Non-pigmented ciliary epithelial cell (primary cell): ENCODE data around the gene DCAF6.

ENCODE experiments used
- DNase-seq: peaks from one replicate; pipeline ENCODE4 v3.0.0-alpha.2; 2010; ENCODE audit warnings: low read depth

Gene DCAF6

DNA sequence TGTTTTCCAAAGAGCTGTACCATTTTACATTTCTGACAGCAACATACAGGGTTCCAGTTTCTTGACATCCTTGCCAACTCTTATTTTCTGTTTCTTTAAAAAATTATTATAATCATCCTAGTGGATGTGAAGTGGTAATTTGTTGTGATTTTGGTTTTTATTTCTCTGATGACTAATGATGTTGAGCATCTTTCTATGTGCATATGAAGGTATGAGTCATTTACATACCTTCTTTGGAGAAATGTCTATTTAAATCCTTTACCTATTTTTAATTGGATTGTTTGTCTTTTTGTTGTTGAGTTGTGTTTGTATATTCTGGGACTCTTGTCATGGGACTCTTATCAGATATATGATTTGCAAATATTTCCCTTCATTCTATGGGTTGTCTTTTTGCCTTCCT lies 21.2 kb downstream of the DCAF6 start:
- no peak for DNase-seq

DNA sequence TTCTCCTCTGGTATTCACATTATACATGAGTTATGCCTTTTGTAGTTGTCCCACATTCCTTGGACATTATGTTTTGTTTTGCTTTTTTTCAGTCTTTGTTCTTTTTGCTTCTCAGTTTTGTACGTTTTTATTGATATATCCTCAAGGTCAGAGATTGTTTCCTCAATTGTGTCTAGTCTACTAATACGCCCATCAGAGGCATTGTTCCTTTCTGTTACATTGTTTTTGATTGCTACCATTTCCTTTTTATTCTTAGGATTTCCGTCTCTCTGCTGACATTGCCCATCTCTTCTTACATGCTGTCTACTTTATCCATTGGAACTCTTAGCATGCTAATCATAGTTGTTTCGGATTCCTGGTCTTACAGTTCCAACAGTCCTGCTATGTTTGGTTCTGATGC lies 28.2 kb downstream of the DCAF6 start:
- no peak for DNase-seq

DNA sequence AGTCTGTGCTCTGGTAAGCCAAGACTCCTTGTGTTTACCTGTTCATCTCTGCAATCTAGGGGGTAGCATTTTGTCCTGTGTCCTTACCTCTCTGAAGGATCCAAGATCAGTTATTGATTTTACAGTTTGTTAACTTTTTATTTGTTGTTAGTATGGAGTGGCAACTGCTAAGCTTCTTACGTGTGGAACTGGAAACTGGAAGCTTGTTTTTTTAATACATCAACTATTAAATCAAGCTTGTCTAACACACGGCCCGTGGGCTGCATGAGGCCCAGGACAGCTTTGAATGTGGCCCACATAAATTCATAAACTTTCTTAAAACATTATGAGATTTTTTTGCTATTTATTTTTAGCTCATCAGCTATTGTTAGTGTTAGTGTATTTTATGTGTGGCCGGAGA lies 29.6 kb downstream of the DCAF6 start:
- DNase-seq, result no peak

DNA sequence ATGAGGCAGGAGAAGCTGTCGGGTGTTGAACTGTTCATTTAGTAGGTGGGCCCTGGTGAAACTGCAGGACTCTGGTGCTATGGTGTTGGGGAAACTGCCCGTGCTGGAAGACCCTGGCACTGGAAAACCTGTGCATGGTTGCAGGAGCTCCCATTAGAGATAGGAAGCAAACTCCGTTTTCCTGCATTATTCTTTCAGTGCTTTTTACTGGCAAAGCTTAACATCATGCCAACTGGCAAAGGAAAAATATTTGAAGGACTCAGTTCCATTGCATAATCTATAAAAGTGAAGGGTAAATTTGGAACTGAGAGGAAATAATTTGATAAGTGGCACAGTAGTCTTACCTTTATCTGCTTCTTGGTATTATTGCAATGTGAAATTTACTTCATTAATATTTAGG lies 32.1 kb downstream of the DCAF6 start:
- DNase-seq, result no peak

DNA sequence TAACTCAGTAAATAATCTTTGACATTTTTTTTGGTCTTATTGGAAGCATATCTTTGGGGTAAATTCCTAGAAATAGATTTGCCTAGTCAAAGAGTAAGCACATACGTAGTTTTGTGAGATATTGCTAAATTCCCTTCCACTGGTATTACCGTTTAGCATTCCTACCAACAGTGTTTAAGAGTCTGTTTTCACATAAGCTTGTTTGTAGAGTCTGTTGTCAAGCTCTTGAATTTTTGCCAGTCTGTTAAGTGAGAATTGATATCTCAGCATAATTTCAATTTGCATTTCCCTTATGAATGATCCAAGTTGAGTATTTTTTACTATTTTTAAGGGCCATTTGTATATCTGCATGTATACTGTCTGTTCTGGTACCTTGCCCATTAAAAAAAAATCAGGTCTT lies 37.3 kb downstream of the DCAF6 start:
- no peak for DNase-seq

DNA sequence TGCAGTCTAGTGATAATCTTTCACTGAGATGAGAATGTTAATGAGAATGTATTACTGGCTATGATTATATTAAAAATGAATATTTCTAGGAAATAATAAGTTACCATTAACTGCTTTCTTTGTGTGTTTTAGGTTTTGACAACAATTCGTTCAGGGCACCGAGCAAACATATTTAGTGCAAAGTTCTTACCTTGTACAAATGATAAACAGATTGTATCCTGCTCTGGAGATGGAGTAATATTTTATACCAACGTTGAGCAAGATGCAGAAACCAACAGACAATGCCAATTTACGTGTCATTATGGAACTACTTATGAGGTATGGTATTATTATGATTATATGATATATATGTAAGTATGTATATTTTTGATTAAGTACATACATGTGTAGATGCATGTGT lies 38.2 kb downstream of the DCAF6 start:
- DNase-seq, result no peak

DNA sequence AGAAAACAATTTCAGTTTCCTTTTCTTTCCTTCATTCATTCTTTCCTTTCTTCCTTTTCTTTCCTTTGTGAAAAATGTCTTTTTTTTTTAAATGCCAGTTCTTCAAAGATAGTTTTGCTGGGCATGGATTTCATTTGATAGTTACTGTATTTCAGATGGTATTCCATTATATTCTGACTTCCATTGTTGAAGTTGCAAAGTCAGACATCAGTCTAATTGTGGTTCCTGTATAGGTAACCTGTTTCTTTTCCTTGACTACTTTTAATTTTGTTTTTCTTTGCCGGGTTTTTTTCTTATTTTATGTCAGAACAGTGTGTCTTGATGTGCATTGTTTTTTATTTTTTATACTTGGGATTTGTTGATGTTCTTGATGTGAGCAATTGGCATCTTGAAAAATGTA lies 40.8 kb downstream of the DCAF6 start:
- DNase-seq, result no peak

DNA sequence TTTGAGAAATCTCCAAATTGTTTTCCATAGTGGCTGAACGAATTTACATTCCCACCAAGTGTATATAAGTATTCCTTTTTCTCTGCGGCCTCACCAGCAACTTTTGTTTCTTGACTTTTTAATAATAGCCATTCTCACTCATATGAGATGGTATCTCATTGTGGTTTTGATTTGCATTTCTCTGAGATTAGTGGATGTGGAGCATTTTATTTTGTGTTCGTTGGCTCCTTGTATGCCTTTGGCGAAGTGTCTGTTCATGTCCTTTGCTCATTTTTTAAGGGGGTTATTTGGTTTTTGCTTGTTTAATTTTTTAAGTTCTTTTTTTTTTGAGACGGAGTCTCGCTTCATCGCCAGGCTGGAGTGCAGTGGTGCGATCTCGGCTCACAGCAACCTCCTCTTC lies 45.5 kb downstream of the DCAF6 start:
- no peak for DNase-seq

DNA sequence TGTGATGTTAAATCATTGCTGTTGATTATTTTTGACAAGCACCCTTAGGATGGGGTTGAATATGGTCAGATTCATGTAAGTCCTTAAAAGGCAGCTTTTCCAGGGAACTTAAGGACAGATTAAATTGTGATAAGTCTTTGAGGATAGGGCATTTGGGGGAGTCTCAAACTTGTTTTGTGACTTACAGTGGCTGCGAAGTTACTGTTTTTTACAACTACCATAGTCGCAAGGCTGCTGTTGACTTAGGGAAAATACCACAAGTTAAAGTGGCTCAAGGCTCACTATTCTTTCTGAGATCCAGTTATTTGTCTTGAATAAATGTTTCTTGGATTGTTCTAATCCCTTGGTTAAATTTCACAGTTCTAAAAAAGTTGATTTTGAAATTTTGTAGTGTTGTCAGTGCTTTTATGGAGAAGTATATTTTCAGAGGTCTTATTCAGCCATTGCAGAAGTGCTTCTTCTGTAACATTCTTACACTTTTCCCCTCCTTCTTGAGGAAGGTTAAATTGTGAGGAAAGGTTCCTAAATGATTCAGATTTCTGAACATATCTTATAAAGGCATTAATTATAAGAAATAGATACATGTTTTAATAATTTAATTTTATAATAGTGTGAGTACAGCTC lies 47.4 kb downstream of the DCAF6 start:
- no peak for DNase-seq

DNA sequence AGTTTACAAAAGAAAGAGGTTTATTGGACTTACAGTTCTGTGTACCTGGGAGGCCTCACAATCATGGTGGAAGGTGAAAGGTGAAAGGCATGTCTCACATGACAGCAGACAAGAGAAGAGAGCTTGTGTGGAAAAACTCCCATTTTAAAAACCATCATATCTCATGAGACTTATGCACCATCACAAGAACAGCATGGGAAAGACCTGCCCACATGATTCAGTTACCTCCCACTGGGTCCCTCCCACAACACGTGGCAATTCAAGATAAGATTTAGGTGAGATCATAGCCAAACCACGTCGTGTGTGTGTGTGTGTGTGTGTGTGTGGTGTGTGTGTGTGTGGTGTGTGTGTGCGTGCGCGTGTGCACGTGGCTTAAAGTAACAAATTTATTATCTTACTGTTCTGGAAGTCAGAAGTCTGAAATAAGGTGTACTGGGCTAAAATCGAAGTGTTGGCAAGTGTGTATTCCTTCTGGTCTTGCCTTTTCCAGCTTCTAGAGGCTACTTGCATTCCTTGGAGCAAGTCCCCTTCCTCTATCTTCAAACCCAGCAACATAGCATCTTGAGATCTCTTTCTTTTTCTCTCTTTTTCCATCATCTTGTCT lies 48.5 kb downstream of the DCAF6 start:
- peak; percentile 28 for DNase-seq

DNA sequence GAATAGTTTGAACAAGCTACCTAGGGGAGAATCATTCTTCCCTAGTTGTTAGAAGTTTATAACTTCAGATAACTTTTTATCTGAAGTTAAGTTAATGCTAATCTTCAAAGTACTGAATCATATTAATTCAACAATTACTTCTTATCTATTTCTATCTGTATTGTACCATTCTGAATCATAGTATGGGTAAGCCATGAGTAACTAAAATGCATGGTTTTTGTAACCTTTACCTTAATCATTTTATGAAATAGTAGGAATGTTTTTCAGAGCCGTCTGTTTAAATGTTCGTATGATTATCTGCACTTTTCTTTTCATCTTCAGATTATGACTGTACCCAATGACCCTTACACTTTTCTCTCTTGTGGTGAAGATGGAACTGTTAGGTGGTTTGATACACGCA lies 50.7 kb downstream of the DCAF6 start:
- no peak for DNase-seq

DNA sequence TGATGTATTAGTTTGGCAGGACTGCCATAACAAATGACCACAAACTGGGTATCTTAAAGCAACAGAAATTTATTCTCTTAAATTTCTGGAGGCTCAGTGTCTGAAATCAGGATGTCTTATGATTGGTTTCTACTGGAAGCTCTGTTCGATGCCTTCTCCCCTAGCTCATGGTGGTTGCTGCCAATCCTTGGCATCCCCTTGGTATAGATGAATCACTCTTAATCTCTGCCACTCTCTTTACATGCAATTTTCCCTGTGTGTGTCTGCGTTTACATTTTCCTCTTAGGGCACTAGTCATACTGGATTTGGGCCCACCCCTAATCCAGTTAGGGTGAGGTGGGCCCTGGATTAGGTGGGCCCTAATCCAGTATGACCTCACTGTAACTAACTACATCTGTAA lies 55.1 kb downstream of the DCAF6 start:
- no peak for DNase-seq

DNA sequence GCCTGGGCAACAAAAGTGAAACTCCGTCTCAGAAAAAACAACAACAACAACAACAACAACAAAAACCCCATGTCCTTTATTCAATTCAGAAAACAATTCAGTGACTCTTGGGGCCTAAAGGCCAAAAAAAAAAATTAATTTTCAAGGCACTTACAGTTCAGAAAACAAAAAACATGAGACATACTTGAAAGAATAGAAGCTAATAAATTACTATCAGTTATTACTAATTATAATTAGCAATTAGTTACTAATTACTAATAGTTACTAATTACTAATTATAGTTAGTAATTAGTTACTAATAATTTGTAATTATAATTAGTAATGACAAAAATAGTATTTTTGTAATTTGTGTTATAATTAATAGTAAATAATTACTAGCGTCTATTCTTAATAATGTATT lies 57.2 kb downstream of the DCAF6 start:
- DNase-seq, result no peak

DNA sequence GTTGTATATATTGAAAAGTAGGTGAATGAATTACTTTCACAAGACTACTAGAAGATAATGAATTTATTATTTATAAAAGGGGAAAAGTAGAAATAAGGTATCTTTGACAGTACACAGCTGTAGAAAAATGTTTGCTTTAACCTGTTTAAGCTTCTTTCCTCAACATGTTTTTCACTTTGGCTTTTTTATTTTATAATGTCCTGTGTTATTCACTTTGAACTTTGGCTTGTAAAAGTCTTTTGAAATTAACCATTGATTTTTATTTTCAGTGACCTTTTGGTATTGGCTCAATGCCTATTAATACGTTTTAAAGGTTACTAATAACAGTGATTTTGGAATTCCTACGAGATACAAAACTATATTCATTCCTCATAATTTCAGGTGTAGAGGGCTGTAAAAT lies 58.1 kb downstream of the DCAF6 start:
- DNase-seq, result no peak

DNA sequence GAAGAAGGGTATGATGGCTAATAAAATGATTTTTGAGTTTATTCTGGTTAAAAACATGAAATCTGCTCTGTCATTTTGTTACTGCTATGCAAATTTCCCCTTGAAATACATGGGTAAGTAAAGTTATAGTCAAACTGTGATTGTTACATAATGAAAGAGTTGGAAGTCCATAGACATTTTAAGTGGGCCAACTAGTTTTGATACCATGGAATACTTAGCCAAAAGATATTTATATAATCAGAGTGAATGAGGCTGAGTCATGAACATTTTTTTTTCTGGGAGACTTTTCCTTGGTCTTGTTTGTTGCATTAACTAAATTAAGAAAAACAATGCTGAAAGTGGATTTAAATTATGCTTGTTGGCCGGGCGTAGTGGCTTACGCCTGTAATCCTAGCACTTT lies 58.6 kb downstream of the DCAF6 start:
- DNase-seq, result no peak

DNA sequence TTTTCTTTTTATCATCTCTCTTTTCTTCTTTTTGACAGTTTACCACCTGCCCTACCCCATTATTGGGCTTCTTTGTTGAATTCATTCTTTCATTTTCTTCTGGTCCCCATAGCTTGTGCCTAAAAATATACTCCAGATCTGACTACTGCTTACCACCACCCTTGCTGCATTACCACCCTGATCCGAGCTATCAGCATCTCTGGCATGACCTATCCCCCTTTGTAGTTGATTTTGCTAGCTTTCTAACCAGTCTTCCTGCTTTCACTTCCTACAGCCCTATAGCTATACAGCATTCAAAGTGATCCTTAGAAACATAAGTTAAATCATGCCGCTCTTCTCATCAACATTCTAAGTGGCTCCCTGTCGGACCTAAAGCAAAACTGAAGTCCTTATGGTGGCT lies 59.8 kb downstream of the DCAF6 start:
- DNase-seq, result no peak

DNA sequence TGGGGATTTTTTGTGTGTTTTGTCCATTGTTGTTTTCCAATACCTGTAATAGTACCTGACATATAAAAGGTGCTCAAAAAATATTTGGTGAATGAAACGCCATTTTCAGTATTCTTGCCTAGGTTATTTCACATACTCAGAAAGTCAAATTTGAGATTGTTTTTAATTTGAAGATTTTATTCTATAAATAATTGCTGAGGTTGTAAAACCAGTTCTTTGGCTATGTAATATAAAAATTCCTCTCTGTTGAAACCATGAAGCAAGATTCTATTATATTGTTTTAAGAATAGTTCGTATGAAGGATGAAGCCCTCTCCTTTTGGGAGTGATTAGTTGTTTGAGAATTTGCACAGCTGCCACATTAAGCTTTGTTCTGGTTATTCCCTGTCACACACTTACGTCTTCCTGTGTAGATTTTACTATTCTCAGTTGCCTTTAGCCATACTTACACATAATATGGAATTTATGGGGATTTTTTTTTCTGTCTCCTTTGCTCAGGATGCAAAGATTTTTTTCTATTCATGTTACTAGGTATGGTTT lies 60.6 kb downstream of the DCAF6 start:
- DNase-seq, result no peak

DNA sequence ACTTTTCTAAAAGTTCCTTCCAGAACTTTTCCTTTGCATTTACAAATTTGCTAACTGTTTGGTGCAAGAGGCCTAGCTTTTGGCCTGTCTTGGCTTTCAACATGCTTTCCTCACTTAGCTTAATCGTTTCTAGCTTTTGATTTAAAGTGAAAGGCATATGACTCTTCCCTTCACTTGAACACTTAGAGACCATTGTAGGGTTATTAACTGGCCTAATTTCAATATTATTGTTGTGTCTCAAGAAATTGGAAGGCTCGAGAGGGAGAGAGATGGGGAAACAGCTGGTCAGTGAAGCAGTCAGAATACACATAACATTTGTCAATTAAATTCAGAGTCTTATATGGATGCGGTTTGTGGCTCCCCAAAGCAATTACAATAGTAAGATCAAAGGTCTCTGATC lies 63.4 kb downstream of the DCAF6 start:
- no peak for DNase-seq

DNA sequence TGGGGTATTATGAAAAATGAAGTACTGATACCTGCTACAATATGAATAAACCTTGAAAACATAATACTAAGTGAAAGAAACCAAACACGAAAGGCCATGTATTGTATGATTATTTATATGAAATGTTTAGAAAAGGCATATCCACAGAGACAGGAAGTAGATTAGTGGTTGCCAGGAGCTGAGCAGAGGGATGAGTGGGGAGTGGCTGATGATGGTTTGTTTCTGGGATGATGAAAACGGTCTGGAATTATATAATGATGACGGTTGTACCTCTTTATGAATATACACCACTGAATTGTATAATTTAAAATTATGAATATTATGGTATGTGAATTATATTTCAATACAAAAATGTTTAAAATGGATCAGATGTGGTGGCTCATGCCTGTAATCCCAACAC lies 64.2 kb downstream of the DCAF6 start:
- no peak for DNase-seq

DNA sequence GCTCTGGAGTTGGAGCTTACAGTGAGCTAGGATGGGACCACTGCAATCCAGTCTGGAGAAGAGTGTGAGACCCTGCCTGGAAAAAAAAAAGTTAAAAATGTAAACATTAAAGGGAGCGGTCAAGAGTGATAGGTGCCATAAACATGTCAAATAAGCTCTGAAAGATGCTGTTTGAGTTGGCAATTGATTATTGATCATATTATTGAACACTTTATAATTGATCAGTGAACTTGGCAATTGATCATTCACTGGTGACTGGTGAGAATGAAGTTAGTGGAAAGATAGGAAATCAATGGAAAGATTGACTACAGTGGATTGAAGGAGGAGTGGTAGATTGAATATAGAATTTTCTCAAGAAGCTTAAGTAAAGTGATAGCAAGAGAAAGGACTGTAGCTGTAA lies 64.7 kb downstream of the DCAF6 start:
- DNase-seq, result no peak

DNA sequence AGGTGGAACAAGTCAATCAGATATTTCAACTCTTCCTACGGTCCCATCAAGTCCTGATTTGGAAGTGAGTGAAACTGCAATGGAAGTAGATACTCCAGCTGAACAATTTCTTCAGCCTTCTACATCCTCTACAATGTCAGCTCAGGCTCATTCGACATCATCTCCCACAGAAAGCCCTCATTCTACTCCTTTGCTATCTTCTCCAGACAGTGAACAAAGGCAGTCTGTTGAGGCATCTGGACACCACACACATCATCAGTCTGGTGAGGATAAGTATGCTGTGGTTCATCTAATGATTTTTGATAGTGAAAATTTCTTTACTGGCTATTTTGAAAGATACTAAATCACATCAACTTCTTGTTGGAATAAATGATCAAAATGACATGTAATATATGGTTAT lies 68.0 kb downstream of the DCAF6 start:
- no peak for DNase-seq

DNA sequence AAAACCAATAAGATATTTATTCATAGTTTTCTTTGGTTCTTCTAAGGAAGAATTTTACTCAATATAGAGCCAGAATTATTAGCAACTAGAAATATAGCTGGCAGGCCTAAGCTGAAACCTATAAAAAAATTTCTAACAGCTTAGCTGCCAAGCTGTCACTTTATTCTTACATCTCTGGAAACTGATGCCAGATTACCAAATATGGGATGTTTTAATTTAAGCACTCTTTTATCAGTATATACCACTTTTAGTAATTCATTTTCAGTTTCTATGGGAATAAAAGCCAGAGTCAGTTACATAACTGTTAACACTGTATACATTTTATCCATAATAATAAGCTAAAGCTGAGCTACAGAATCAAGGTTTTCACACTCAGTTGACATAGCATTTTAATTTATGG lies 69.0 kb downstream of the DCAF6 start:
- DNase-seq, result no peak

DNA sequence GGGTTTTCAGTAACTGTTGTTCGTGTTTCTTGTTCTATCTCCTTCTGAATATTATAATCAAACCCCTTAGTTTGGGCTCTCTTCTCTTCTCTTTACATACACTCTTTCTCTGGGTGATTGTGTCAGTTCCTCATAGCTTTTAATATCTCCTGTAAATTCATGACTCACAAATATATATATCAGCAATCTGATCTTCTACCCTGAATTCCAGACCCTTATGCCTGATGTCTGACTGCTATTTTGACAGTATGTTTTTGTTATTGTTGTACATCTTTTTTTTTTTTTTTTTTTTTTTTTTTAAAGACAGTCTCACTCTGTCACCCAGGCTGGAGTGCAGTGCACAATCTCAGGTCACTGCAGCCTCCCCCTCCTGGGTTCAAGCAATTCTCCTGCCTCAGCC lies 71.2 kb downstream of the DCAF6 start:
- no peak for DNase-seq

DNA sequence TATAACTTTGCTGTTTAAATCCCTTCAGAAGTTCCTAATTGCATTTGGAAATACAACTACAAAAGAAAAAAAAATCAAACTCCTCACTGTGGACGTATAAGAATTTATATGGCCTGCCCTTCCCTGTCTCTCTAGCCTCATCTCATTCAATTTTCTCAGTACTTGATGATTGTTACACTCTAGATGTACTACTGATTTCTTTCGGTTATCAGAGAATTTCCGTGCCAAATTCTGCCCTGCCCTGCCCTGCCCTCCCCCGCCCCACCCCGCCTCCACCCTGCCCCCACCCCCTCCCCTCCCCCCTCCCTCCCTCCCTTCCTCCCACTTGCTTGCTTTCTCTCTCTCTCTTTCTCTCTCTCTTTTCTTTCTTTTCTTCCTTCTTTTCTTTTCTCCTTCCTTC lies 72.1 kb downstream of the DCAF6 start:
- no peak for DNase-seq
